Spinal cord (tissue), 10 donors: ENCODE measurements around the gene POFUT2. TPM values are rescaled to one million over a fixed set of nuclear protein-coding genes. Genes with fewer than 3 reads are reported as not detected.

ENCODE experiments used
- DNase-seq, 6 donors: peaks; one replicate each; pipeline versions ENCODE4 v3.0.0 to v3.0.0-alpha.2; 2013 to 2015; ENCODE audit warnings: low spot score in 6 of 6, low read depth in 4 of 6
- H3K27ac ChIP-seq: one replicate; pipeline ENCODE4 v1.5.1; 2013; ENCODE audit warnings: low read depth, low read length, control low read depth
- H3K27me3 ChIP-seq: one replicate; pipeline ENCODE4 v1.6.1; 2013; ENCODE audit warnings: low read length; ENCODE audit not compliant: control insufficient read depth, insufficient read depth
- H3K36me3 ChIP-seq: one replicate; pipeline ENCODE4 v1.6.1; 2013; ENCODE audit warnings: low read length; ENCODE audit not compliant: control insufficient read depth, insufficient read depth
- H3K4me1 ChIP-seq: one replicate; pipeline ENCODE4 v1.6.1; 2013; ENCODE audit warnings: low read length; ENCODE audit not compliant: control insufficient read depth, insufficient read depth
- H3K4me3 ChIP-seq: one replicate; pipeline ENCODE4 v1.5.1; 2013; ENCODE audit warnings: low read depth, low read length, control low read depth
- H3K9me3 ChIP-seq: one replicate; pipeline ENCODE4 v1.6.1; 2013; ENCODE audit warnings: low read length; ENCODE audit not compliant: control insufficient read depth, insufficient read depth
- WGBS: methylation state at CpG from one replicate; pipeline ENCODE4 v1.1.5; 2013; ENCODE audit warnings: missing lambda C conversion rate; ENCODE audit not compliant: insufficient coverage; 5-methylcytosine and 5-hydroxymethylcytosine counted together
- polyA plus RNA-seq, 2 donors: library from polyadenylated mRNA; unstranded; fragments of 120-200 nt; gene quantifications; one replicate each; pipeline ENCODE4 v1.2.1, GENCODE V29; 2013; ENCODE audit not compliant: insufficient read length in 2 of 2
- total RNA-seq, 2 donors: library from RNA; depleted of rRNA in 1 of 2; stranded (reverse); fragments of 120-200 nt in 1 of 2; fragments of >200 nt in 1 of 2; gene quantifications; one replicate each; pipeline versions ENCODE4 v1.2.3 to v1.2.4, GENCODE V29; 2013 to 2014
- donor health status: healthy.

POFUT2 gene
- total and polyA plus RNA-seq, 4 donors, result 19.8 to 36.0 (median 33.5) TPM

DNA sequence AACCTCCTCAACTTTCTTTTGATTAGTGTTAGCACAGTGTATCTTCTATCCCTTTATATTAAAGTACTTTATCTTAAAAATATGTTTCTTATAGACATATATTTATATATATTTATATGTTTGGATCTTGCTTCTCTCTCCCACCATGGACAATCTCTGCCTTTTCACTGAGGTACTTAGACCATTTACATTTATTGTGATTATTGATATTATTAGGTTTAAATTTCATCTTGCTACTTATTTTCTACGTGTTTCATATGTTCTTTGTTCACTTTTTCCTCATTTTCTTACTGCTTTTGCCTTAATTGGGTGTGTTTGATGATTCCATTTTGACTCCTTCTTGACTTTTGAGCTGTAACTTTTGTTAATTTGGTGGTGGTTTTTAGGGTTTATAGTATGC is 70.7 kb downstream of the POFUT2 start:
- H3K36me3 ChIP-seq, result peaks cover 16% of the 10 kb centered on the region
- H3K27me3 ChIP-seq, result no peaks in the 10 kb centered on the region
- no peak for DNase-seq
- WGBS, result no CpG with 5 or more reads among the region's 1 CpG
- no peak overlapping the region for H3K27ac ChIP-seq
- peaks cover 2% of the 10 kb centered on the region for H3K9me3 ChIP-seq
- no peaks in the 10 kb centered on the region for H3K4me1 ChIP-seq
- H3K4me3 ChIP-seq, result no peak overlapping the region

DNA sequence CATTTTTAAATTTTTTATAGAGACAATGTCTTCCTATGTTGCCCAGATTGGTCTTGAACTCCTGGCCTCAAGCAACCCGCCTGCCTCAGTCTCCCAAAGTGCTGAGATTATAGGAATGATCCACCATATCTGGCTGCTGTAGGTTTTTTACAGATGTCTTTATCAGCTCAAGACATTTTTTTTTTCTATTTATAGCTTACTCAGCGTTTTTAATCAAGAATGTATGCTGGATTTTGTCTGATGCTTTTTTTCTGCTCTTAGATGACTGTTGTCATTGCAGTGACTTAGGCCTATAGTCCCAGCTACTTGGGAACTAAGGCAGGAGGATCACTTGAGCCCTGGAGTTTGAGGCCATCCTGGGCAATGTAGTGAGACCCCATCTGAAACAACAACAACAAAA is 72.5 kb downstream of the POFUT2 start:
- Histone ChIP-seq H3K9me3 (peaks cover 2% of the 10 kb centered on the region), H3K36me3 (peaks cover 9% of the 10 kb centered on the region), H3K27ac (no peak overlapping the region), H3K27me3 (no peaks in the 10 kb centered on the region), H3K4me1 (peaks cover 10% of the 10 kb centered on the region), H3K4me3 (no peak overlapping the region)
- WGBS, result no CpG with 5 or more reads among the region's 2 CpGs
- DNase-seq, result no peak

Other genes with a start within 250 kb of the POFUT2 start
- 10 to 100 TPM; 18.2 to 27.0 TPM for gene ADARB1, start 213.3 kb downstream of the POFUT2 start, total RNA-seq
- 10 to 100 TPM; 30.7 to 39.4 TPM for gene ADARB1, start 213.3 kb downstream of the POFUT2 start, polyA plus RNA-seq
- 100 to 1,000 TPM in 1 of 2 donors, 10 to 100 TPM in 1; 62.5 to 309 TPM for gene COL18A1, start 117.3 kb upstream of the POFUT2 start, total RNA-seq
- 100 to 1,000 TPM in 1 of 2 donors, 10 to 100 TPM in 1; 85.4 to 105 TPM for gene COL18A1, start 117.3 kb upstream of the POFUT2 start, polyA plus RNA-seq